Urothelium cell line (cell line): ENCODE results near the gene RHBDF2.
A peak's percentile ranks its signal among the peaks of the same experiment; 100 is the strongest.

ENCODE experiments used
- DNase-seq: peaks from one replicate; pipeline ENCODE4 v3.0.0; 2011; ENCODE audit warnings: low spot score, mixed read lengths
- FAIRE-seq: peaks from 2 replicates; lab custom pipeline; 2011; peaks lifted over from hg19 to GRCh38; lab: Jason Lieb, UNC

RHBDF2 gene

DNA sequence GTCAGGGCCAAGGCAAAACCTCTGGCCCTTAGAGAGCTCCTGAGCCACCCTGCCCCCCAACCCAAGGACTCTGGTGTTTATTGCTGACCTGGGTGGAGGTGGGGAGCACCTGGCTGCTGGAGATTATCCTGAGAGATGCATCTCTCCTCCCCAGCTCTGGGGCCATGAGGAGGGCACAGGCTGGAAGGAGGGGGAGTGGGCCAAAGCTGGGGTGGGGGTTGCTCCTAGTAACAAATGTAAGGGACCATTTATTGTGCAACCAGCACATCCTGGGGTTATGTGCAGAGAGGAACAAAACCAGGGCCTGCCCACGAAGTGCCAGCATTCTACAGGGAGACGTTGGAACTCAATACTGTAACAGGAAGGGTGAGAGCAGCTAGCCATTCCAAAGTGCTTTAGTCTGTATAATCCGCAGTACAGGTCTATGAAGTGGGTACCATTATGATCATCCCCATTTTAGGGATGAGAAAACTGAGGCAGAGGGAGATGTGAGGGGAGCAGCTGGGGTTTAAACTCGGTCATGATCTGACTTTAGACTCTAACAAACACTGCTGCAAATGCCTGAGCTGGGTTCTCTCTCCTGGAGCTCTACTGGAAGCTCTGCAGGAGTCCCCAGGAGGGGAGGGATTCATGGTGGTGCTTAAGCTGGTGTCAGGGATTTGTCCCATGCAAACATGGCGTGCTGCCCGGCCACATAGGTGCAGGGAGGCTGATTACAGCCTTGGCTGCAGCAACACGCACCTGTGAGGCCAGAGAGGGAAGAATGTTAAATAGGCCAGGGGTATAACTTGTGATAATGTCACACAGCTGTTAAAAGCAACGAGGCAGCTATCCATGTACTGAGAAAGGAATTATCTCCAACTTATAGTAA, 1.4 kb upstream of the RHBDF2 start:
- FAIRE-seq, result no peak

GRCh38 chr17:76501827-76502307, 644 bp upstream of the RHBDF2 start:
- FAIRE-seq (no peak), DNase-seq (no peak)

More for the DNA sequence above, 1.4 kb upstream of the RHBDF2 start:
- DNase-seq, result no peak

GRCh38 chr17:76500747-76501017, 541 bp downstream of the RHBDF2 start:
- FAIRE-seq (no peak), DNase-seq (no peak)

GRCh38 chr17:76500074-76500746, 1.0 kb downstream of the RHBDF2 start:
- no peak for DNase-seq

GRCh38 chr17:76499267-76499667, 2.0 kb downstream of the RHBDF2 start:
- DNase-seq (peak; percentile 74), FAIRE-seq (no peak)

More at GRCh38 chr17:76500074-76500746, 1.0 kb downstream of the RHBDF2 start:
- FAIRE-seq, result peak; percentile 58

DNA sequence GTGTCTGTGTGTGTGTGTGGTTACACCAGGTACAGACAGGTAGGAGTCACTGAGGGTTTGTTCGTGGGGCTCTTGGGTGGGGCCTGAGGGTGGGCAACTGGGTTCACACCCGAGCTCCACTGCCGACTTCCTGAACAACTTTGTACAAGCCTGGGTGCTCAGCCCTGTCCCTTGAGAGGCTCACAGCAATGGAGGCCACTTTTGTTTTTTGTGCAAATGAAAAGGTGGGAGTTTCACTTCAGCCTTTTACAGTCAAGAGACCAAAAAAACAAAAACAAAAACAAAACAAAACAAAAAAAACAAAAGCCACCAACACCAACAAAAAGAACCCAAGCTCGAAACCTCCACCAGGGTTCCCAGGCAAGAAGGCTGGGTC, 2.4 kb downstream of the RHBDF2 start:
- no peak for DNase-seq
- no peak for FAIRE-seq

- FAIRE-seq, result peak; percentile 68
- DNase-seq, result peak; percentile 64
Observed at GRCh38 chr17:76497979-76498875, 3.0 kb downstream of the RHBDF2 start.

DNA sequence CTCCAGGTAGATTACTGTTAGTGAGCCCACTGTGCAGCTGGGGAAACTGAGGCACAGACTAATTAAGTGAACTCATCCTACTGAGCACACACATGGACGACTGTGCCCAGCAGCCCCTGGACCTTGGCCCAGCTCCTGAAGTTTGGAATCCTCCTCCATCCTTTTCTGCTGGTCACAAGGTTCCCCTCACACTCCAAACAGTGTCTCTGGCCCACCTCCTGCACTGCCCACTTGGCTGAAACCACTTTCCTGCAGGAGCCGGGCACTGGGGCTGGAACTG, 3.6 kb downstream of the RHBDF2 start:
- DNase-seq (no peak), FAIRE-seq (no peak)

GRCh38 chr17:76496464-76496863, 4.8 kb downstream of the RHBDF2 start:
- FAIRE-seq, result no peak
- DNase-seq, result no peak

- no peak for FAIRE-seq
Observed at GRCh38 chr17:76495663-76496400, 5.4 kb downstream of the RHBDF2 start.

GRCh38 chr17:76493505-76494167, 7.6 kb downstream of the RHBDF2 start:
- DNase-seq (no peak), FAIRE-seq (no peak)

More at GRCh38 chr17:76495663-76496400, 5.4 kb downstream of the RHBDF2 start:
- DNase-seq, result no peak

DNA sequence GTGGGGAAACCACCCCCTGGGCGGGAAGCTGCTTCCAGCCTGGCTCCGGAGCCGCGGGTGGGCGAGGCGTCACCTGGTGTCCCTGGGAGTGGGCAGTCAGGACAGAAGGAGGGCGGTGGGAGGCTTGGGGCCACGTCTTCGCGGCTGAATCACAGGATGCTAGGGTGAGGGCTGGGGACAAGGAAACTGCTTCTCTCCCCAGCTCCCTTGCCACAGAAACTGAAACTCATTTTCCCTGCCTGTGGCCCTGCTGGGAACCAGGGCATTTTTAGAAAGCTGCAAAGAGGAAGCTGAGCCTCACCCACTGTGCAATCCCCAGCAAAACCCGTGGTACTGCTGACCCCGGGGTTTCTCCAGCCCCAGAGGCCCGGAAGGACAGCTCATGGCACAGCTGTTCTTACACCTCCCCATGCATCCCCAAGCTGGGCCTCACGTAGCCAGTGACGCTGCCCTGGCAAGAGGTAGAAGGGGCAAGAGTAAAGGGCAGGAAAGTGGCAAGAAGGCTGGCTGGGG, 8.2 kb downstream of the RHBDF2 start:
- DNase-seq (peak; percentile 53), FAIRE-seq (no peak)

- peak; percentile 69 for FAIRE-seq
Observed at GRCh38 chr17:76492123-76492988, 8.9 kb downstream of the RHBDF2 start.

DNA sequence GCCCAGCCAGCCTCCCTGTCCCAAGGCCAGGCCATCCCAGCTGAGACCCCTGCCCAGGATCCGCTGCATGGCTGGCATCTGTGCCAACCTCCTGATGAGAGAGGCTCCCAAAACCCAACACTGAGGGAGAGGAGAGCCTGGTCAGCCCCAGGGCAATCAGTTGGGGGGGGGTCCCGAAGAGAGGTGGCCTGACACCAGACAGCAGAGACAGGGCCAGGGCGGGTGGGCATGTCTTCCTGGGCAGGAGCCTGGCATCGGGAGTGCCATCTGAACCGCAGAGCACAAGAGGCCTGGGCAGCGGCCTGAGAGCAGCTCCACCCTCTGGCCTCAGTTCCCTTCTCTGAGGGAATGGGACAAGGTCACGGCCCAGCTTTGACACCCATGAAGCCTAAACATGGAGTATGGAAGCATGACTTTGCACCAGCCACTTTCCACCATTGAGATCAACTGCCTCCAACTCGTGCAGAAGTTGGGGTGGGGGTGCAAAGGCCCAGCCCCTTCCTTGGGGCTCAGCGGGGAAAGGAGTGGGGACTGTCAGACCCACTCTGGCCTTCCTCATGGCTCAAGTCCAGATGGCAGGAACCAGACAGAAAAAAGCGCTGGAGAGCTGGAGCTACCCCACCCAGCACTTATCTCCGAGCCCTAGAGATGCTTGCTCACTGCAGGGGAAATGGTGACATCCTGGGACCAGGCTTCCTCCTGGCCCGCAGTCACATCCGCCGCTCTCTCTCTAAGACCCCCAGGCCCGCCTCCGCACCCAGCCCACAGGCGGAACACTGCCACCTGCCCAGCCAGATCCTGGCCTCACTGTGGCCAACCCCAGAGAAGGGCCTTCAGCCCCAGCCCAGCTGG, 9.7 kb downstream of the RHBDF2 start:
- DNase-seq, result no peak
- FAIRE-seq, result no peak

More at GRCh38 chr17:76492123-76492988, 8.9 kb downstream of the RHBDF2 start:
- no peak for DNase-seq

GRCh38 chr17:76490112-76490710, 11.0 kb downstream of the RHBDF2 start:
- FAIRE-seq (no peak), DNase-seq (no peak)

- no peak for FAIRE-seq
- DNase-seq, result no peak
Observed at GRCh38 chr17:76487451-76488192, 13.6 kb downstream of the RHBDF2 start.

- no peak for FAIRE-seq
- DNase-seq, result no peak
Observed at GRCh38 chr17:76485569-76485968, 15.7 kb downstream of the RHBDF2 start.
